Head of caudate nucleus (tissue), 42 donors: Measurements from ENCODE around the gene SDF4.
"Not testable (repeated sequence)": the region's sequence is repeated elsewhere in the genome, so short reads cannot be mapped to it uniquely, and the experiment has no call there.

Experiments used
- DNase-seq, 42 donors: peaks; one replicate each; pipeline versions ENCODE4 v3.0.0 to v3.0.0-alpha.2; 2020 to 2021; ENCODE audit warnings: mixed read lengths in 7 of 42
- intact Hi-C: fragments of 100-400 bp; cut with DNase I; formaldehyde crosslinking; loops from one replicate; pipeline ENCODE4 v1.15.0; 2022

SDF4 gene

GRCh38 chr1:1260843-1261560 is 29.2 kb upstream of the SDF4 start:
- intact Hi-C loops: no loop called here
- DNase-seq: no peak

GRCh38 chr1:1259951-1260600 is 28.3 kb upstream of the SDF4 start:
- intact Hi-C loops: no loop called here
- DNase-seq: peak in 5 of 42 donors; percentile 10 to 45 (median 26)

- intact Hi-C loops: no loop called here
- DNase-seq: no peak
These were observed 27.7 kb upstream of the SDF4 start for GRCh38 chr1:1259540-1259939.

GRCh38 chr1:1259119-1259488 is 27.3 kb upstream of the SDF4 start:
- no peak for DNase-seq
- intact Hi-C loops: no loop called here

- DNase-seq: no peak
- intact Hi-C loops: no loop called here
These were observed 25.4 kb upstream of the SDF4 start for GRCh38 chr1:1256956-1257871.

GRCh38 chr1:1255611-1256010 is 23.8 kb upstream of the SDF4 start:
- DNase-seq: no peak
- intact Hi-C loops: no loop called here

- intact Hi-C loops: no loop called here
- no peak for DNase-seq
These were observed 23.3 kb upstream of the SDF4 start for GRCh38 chr1:1255078-1255477.

- intact Hi-C loops: loop anchor here (5.0 kb wide), 1 partner anchor 132 kb away; no protein-coding TSS in a partner anchor
- no peak for DNase-seq
These were observed 22.8 kb upstream of the SDF4 start for GRCh38 chr1:1254667-1254998.

- no peak for DNase-seq
- intact Hi-C loops: loop anchor here (5.0 kb wide), 1 partner anchor 132 kb away; no protein-coding TSS in a partner anchor
These were observed 22.3 kb upstream of the SDF4 start for GRCh38 chr1:1253972-1254666.

GRCh38 chr1:1253314-1253713 is 21.5 kb upstream of the SDF4 start:
- intact Hi-C loops: loop anchor here (5.0 kb wide), 1 partner anchor 131 kb away; no protein-coding TSS in a partner anchor
- DNase-seq: no peak

- no peak for DNase-seq
- intact Hi-C loops: loop anchor here (5.0 kb wide), 1 partner anchor 129 kb away; no protein-coding TSS in a partner anchor
These were observed 19.0 kb upstream of the SDF4 start for GRCh38 chr1:1250786-1251284.

- intact Hi-C loops, DNase-seq: not testable (repeated sequence)
These were observed 16.5 kb upstream of the SDF4 start for GRCh38 chr1:1248009-1248913.

GRCh38 chr1:1247341-1247913 is 15.6 kb upstream of the SDF4 start:
- no peak for DNase-seq
- intact Hi-C loops: no loop called here

GRCh38 chr1:1246577-1247340 is 15.0 kb upstream of the SDF4 start, which contains the start of gene C1QTNF12:
TSS of gene C1QTNF12 (minus strand) at chr1:1246722. CDS start at chr1:1246690, 32 bp downstream.
- DNase-seq: no peak
- intact Hi-C loops: no loop called here

GRCh38 chr1:1245817-1246576 is 14.2 kb upstream of the SDF4 start:
- intact Hi-C loops: no loop called here

GRCh38 chr1:1245178-1245816 is 13.5 kb upstream of the SDF4 start:
- no peak for DNase-seq
- intact Hi-C loops: no loop called here

More at GRCh38 chr1:1245817-1246576, 14.2 kb upstream of the SDF4 start:
- DNase-seq: no peak
